ENCODE results near the gene TMEM271. TPM values are rescaled to one million over a fixed set of nuclear protein-coding genes. Genes with fewer than 3 reads are reported as not detected.

TMEM271 gene
- total RNA-seq, 1 donor from 2014 or later, result not detected

DNA sequence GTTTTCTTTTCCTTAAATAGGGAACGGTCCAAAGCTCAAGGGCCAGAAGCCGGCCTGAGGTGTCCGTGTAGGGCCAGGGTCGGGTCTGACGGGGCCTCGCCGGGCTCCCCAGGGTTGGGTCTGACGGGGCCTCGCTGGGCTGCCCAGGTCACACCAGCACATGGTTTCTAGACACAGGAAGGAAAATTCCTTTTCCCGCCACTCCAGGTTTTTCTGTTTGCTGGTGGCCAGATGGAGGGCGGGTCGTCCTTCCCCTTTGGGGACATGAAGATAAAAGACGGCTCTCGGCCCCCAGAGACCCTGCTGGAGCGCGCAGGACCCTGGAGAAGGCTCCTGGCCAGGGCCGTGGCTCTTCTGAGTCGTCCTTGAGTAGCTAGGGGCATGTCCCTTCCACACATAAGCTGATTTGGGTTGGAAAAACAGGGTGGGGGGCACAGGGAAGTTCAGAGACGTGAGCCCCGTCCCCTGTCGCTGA is 42.0 kb downstream of the TMEM271 start:
- DNase-seq (ENCODE audit: low spot score), result no peak

DNA sequence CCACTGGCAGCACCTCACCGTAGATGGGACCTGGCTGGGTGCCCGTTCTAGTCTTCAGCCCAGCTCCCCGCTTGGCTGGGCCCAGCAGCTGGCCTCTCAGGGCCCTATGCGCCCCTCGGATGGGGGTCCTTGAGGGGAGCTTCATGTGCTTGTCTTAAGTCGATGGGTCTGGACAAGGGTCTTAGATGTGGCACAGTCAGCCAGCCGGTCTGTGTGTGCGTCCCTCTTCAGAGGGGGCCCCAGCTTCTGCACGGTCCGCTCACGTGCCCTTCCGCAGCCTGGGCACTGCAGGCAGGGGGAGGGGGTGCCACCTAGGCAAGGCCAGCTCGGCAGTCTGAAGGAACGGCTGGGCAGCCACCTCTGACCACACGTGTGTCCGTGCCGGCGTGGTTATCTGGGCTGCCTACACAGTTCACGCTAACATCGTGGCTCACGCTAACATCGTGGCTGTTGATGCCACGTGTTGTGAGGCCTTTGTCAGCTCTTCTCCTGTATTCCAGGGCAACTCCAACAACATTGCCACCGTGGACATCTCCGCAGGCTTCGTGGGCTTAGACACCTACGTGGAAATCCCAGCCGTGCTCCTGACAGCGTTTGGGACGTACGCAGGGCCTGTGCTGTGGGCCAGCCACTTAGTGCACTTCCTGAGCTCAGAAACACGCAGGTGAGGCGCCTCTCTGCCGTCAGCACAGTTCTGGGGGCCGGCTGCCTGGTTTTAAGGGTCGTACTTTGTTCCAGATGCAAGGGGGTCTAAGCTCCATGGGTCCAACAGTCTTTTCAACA is 42.6 kb downstream of the TMEM271 start:
- no peak for DNase-seq (ENCODE audit: low spot score)

DNA sequence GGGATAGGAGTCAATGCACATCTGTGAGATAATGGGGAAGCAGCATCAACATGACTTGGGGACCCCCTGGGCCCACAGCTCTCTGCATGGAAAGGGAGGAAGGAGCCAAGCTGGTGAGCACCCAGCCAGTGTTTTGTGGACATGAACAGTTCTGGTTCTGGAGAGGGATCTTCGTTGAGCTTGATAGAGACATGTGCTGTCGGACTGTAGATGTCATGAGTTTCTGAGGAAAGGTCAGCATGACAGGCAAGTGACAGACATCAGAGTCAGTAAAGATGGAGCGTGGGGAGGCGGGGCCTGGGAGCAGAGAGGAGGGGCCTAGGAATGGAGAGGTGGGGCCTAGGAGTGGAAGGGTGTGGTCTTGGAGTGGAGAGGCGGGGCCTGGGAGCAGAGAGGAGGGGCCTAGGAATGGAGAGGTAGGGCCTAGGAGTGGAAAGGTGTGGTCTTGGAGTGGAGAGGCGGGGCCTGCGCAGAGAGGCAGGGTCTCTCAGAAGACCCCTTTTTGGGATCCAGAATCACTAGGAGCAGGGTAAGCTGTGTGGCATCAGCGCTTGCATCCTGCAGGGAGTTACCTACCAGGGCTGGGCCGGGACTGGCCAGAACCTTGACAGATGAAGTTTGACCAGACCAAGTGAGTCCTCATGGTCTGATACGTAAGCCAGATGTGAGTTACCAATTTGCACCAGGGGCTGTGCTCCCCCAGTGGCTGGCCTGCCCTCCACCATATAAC is 43.3 kb downstream of the TMEM271 start:
- no peak for DNase-seq (ENCODE audit: low spot score)

DNA sequence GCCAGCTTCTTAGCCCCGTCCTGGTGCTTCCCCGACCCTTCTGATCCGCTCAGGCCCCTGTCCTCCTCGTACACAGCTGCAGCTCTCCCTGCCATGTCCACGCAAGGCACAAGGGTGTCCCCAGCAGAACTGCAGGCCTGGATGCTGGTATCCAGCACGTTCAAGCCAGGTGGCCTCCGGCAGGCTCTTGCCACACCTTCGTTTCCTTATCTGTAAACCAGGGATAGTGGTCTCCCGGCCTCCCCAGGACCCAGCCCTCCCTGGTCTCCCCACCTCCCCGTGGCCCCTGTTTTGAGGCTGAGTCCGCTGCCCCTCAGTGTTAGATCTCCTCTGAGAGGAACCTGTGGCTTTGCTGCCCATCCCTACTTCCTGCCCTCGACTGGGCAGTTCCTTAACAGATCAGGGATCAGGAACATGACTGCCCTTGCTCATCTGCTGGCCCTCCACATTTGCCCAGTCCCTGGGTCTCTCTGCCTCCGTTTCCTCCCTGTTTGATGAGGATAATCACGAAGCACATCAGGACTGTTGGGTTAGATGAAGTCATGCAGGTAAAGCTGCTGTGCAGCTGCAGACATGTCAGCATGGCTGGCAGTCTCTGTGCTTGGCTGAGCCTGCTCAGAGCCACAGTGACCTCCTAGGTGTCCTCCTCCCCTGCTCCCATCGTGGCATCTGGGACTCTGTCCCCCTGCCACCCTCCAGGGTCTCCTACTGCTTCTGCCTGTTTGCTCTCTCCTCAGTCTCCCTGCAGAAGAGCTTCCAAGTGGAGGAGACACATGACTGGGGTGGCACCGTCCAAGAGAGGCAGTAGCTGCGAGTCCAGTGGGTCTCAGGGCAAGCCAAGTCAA is 44.2 kb downstream of the TMEM271 start:
- DNase-seq (ENCODE audit: low spot score), result no peak

DNA sequence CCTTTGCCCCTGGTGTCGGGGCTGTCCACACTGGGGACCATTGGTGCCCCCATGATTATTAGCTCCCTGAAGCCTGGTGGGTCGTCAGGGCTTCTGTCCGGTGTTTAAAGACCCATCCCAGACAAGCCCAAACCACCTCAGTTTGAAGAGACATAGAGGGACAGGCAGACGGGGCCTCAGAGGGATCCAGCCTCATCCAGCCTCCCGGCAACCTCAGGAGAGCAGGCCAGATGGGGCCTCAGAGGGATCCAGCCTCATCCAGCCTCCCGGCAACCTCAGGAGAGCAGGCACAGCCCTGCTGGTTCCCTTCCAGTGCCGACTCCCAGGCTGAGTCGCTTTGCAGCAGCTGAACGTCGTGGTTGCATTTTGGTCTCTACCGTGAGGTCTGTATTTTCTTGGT is 45.0 kb downstream of the TMEM271 start:
- no peak for DNase-seq (ENCODE audit: low spot score)

DNA sequence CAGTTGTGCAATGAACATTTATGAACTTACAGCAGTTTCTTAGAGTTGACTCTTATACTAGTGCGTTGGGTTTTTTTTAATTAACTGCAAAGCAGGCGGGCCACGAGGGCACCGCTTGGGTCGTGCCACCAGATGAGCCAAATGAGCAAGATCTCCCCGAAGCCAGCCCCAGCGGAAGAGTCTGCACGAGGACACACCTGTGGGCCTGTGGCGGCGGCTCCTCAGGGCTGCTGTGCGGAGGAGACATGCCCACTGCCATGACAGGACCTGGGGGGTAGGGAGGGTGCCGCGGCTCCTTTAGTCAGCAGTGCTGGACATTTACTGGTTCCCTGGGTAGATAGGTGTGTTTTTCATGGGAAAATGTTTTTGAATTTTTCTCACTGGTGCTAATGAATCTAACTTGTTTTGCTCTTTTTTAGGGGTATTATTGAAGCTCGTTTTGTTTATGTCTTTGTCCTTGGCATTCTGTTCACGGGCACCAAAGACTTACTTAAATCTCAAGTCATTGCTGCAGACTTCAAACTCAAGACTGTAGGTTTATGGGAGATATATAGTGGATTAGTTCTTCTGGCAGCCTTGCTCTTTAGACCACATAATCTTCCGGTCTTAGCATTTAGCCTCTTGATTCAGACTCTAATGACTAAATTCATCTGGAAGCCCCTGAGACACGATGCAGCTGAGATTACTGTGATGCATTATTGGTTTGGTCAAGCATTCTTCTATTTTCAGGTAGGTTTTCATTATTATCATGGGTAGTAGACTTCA is 45.9 kb downstream of the TMEM271 start:
- DNase-seq (ENCODE audit: low spot score), result no peak

DNA sequence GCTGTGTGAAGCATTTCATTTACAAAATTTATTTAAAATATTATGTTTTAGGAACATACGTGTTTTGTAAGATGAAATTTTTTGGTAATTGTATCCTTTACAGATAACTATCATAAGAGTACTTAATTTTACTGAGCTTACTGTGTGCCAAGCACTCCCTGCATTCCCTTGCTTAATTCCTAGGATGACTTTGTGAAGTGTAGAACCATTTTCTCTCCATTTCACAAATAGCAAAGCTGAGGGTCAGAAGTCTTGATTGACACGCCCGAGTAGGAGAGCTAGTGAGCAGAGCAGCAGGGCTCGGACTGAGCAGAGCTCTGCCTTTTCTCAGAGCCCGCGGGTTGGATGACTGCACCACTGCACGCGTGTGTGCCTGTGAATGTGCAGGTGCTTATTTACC is 46.5 kb downstream of the TMEM271 start:
- no peak for DNase-seq (ENCODE audit: low spot score)

DNA sequence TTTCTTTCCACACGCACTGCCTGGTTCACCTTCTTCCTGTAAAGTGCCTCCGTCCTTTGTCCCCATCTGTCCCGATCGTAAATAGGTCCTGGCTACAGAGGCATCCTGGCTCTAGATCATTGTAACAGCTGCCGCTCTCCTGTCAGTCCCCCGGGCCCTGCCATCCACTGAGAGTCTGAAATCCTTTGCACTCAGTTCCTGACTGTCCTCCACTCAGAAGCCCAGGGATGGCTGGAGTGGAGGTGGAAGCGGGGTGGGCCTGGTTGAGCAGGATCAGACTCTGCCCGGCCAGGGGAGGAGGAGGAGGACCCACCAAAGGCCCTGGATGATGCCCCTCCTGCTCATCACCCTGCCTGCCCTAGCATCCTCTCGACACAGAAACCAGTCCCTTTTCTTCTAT is 47.3 kb downstream of the TMEM271 start:
- DNase-seq (ENCODE audit: low spot score), result no peak

DNA sequence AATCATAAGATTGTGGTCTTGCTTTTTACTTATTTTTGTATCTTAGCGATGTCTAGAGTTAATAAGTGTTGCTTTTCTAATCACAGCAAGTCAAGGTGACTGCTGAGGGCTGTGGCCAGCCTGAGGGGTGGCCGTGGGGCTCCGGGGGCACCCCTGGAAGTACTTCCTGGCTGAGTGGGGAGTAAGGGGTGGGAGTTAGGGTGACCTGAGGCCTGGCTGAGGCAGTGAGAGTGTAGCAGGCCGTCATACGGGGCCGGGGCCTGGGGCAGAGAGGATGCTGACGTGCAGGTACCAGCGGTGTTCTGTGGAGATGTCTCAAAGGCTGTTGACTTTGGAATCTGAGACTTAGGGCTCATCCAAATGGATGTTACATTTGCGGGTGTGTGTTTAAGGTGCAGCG is 47.8 kb downstream of the TMEM271 start:
- DNase-seq (ENCODE audit: low spot score), result no peak

DNA sequence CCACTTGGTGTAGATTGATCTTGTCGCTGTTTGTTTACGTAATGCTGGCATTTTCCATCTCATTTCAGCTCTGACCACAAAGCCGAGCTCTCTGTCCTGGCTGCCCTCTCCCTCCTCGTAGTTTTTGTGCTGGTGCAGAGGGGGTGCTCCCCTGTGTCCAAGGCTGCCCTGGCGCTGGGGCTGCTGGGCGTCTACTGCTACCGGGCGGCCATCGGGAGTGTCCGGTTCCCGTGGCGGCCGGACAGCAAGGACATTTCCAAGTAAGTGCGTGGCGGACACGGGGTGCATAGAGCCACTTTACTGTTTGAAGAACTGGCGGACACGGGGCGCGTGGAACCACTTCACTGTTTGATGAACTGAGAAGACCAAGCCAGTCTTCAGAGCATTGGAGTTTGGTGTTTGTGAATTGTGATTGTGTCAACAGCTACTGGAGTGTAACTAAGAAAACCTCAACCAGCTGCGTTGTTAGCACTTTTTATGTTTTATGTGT is 49.1 kb downstream of the TMEM271 start:
- no peak for DNase-seq (ENCODE audit: low spot score)

DNA sequence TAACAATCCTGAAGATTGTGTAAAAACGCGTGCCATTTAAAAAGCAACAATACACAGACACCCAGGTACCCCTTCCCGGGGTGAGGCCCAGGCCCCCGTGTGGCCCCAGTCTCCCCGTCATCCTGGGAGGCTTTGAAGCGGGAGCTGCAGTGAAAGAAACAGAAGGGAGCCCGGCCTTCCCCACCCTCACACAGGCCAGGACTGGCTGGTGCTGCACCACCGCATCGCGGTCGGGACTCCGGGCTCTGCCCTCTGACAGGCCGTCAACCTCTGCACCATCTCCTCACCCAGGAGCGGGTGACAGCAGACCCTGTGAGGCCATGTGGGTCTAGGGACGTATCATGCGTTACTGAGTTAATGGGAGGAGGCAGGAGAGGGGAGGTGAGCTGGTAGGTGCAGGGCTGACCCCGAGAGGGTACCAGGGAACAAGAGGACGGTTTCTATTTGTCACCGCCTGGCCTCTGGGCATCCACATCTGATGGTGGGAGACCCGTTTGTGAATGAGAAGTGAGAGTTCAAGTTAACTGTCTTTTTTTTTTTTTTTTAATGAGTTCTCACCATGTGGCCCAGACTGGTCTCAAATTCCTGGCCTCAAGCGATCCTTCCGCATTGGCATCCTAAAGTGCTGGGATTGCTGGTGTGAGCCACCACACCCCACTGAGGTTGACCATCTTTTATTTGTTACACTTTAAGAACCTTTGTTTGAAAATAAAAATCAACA is 49.7 kb downstream of the TMEM271 start:
- no peak for DNase-seq (ENCODE audit: low spot score)

DNA sequence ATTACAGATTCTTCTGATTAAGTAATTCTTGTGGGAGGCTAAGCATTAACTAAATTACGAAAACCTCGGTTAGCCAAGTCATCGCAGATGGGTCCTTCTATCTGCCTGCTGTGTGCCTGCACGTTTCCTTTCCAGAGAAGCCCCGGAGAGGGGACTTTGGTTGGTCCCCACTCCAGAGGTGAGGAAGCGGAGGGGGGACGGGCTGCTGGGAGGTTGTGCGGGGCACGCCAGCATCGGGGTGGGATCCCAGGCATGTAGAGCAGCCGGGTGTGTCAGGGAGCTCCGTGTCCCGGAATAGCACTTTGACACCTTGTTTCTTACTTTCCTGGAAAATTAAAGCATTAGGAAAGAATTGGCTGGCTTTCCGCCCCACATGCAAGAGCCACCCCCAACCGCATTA is 50.4 kb downstream of the TMEM271 start:
- DNase-seq (ENCODE audit: low spot score), result no peak

DNA sequence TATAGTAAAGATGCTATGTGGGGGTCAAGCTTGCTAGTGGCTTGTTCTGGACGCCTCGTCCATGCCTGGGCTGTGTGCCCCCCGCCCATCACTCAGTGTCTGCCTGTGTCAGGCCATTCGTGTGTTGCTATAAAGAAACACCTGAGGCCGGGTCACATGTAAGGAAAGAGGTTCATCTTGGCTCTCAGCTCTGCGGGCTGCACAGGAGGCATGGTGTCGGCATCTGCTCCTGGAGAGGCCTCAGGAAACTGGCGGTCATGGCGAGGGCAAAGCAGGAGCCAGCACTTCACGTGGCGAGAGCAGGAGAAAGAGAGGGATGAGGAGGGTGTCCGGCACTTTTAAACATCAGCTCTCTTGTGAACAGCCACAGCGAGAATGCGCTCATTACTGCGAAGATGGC is 51.9 kb downstream of the TMEM271 start:
- no peak for DNase-seq (ENCODE audit: low spot score)

Other genes with a start within 250 kb of the TMEM271 start
- gene ZNF141, start 238.5 kb downstream of the TMEM271 start, total RNA-seq, result 38.7 TPM
- 52.7 TPM for gene ZNF721, start 77.1 kb downstream of the TMEM271 start, total RNA-seq
- 102 TPM for gene PIGG, start 77.1 kb downstream of the TMEM271 start, total RNA-seq
- 15.1 TPM for gene PDE6B, start 49.3 kb upstream of the TMEM271 start, total RNA-seq
- 317 TPM for gene ATP5ME, start 98.0 kb upstream of the TMEM271 start, total RNA-seq
- gene MYL5, start 98.2 kb upstream of the TMEM271 start, total RNA-seq, result 46.0 TPM
- gene SLC49A3, start 112.9 kb upstream of the TMEM271 start, total RNA-seq, result 8.9 TPM
- 63.3 TPM for gene PCGF3, start 129.5 kb upstream of the TMEM271 start, total RNA-seq
- gene CPLX1, start 249.8 kb upstream of the TMEM271 start, total RNA-seq, result 6.7 TPM